Thyroid gland (tissue), 4 donors: ENCODE results near the gene GTF2H2C. TPM values are rescaled to one million over a fixed set of nuclear protein-coding genes. Genes with fewer than 3 reads are reported as not detected.

Experiments
- small RNA-seq: library from RNA; depleted of rRNA; stranded (forward); fragments of <200 nt; gene quantifications from one replicate; pipeline ENCODE3, GENCODE V24; 2016
- total RNA-seq, 4 donors: library from RNA; depleted of rRNA; stranded (reverse); fragments of >200 nt; gene quantifications; one replicate each; pipeline ENCODE4 v1.2.3, GENCODE V29; 2016

Gene GTF2H2C
- total RNA-seq, 4 donors from 2014 or later = 39.0 to 65.4 (median 47.1) TPM

Small RNA genes within 50 kb of the gene (small RNA-seq; reads per million reads assigned to genes)
- not detected for gene RNU6-724P

Other genes with a start within 250 kb of the GTF2H2C start
- gene CCDC125, start 227.4 kb upstream of the GTF2H2C start, total RNA-seq = 10 to 100 TPM in 2 of 4 donors, 1 to 10 TPM in 2; 8.2 to 13.6 (median 9.6) TPM
- gene AK6, start 190.7 kb upstream of the GTF2H2C start, total RNA-seq = 10 to 100 TPM; 13.1 to 32.6 (median 23.9) TPM
- gene TAF9, start 190.7 kb upstream of the GTF2H2C start, total RNA-seq = 10 to 100 TPM; 29.2 to 41.4 (median 39.2) TPM
- gene RAD17, start 190.4 kb upstream of the GTF2H2C start, total RNA-seq = 10 to 100 TPM; 20.9 to 34.9 (median 27.8) TPM
- gene MARVELD2, start 145.1 kb upstream of the GTF2H2C start, total RNA-seq = 100 to 1,000 TPM in 1 of 4 donors, 10 to 100 TPM in 3; 61.8 to 100 (median 81.9) TPM
- 100 to 1,000 TPM; 148 to 248 (median 197) TPM for gene OCLN, start 67.4 kb upstream of the GTF2H2C start, total RNA-seq